NCI-H146 treated with DMSO at 0.1 percent for 48 hours (cell line): ENCODE measurements around the gene DPP9.
"Not testable (repeated sequence)": the region's sequence is repeated elsewhere in the genome, so short reads cannot be mapped to it uniquely, and the experiment has no call there.

Experiments used
- DNase-seq: peaks from one replicate; lab custom pipeline; 2025; ENCODE audit not compliant: unreplicated experiment; lab: John Stamatoyannopoulos, UW

The DPP9 gene

GRCh38 chr19:4691373-4691772, 32.3 kb downstream of the DPP9 start:
- no peak for DNase-seq

GRCh38 chr19:4690361-4690760, 33.3 kb downstream of the DPP9 start:
- no peak for DNase-seq

- no peak for DNase-seq
Observed at GRCh38 chr19:4689403-4689802, 34.2 kb downstream of the DPP9 start.

- DNase-seq: no peak
Observed at GRCh38 chr19:4688587-4688986, 35.1 kb downstream of the DPP9 start.

GRCh38 chr19:4687396-4687795, 36.2 kb downstream of the DPP9 start:
- DNase-seq: no peak

GRCh38 chr19:4686700-4687099, 36.9 kb downstream of the DPP9 start:
- no peak for DNase-seq

- DNase-seq: no peak
Observed at GRCh38 chr19:4684312-4685095, 39.1 kb downstream of the DPP9 start.

- no peak for DNase-seq
Observed at GRCh38 chr19:4682417-4683200, 41.0 kb downstream of the DPP9 start.

- DNase-seq: not testable (repeated sequence)
Observed at GRCh38 chr19:4680021-4680420, 43.6 kb downstream of the DPP9 start.

GRCh38 chr19:4678881-4679790, 44.5 kb downstream of the DPP9 start:
- DNase-seq: no peak

GRCh38 chr19:4676955-4677731, 46.5 kb downstream of the DPP9 start:
- no peak for DNase-seq

- no peak for DNase-seq
Observed at GRCh38 chr19:4675346-4675745, 48.3 kb downstream of the DPP9 start.

- no peak for DNase-seq
Observed at GRCh38 chr19:4673726-4674125, 49.9 kb downstream of the DPP9 start.

GRCh38 chr19:4673216-4673615, 50.4 kb downstream of the DPP9 start:
- no peak for DNase-seq

- no peak for DNase-seq
Observed at GRCh38 chr19:4671185-4671851, 52.3 kb downstream of the DPP9 start.

GRCh38 chr19:4669723-4670480, 53.7 kb downstream of the DPP9 start, which contains the start of gene MYDGF:
Gene MYDGF, minus strand, starts transcription at chr19:4670342. Its CDS starts 8 bp downstream, at chr19:4670334.
- DNase-seq: peak; percentile 34

GRCh38 chr19:4664642-4665041, 59.0 kb downstream of the DPP9 start:
- no peak for DNase-seq

- no peak for DNase-seq
Observed at GRCh38 chr19:4662812-4663211, 60.8 kb downstream of the DPP9 start.

GRCh38 chr19:4662020-4662695, 61.5 kb downstream of the DPP9 start:
- DNase-seq: no peak
